HG03039 (cell line): ENCODE data around the gene BBLN.

Experiments
- ATAC-seq: cut with Tn5 transposase; IDR thresholded peaks from one replicate; pipeline ENCODE4 v1.9.1; 2021; ENCODE audit warnings: mild to moderate bottlenecking, moderate library complexity; ENCODE audit not compliant: unreplicated experiment

The BBLN gene

GRCh38 chr9:128188209-128188608 lies 28.1 kb downstream of the BBLN start:
- no peak for ATAC-seq

GRCh38 chr9:128190013-128190412 lies 29.9 kb downstream of the BBLN start:
- ATAC-seq = no peak

GRCh38 chr9:128190516-128191405 lies 30.7 kb downstream of the BBLN start:
- no peak for ATAC-seq

GRCh38 chr9:128191406-128192046 lies 31.5 kb downstream of the BBLN start, which contains the start of gene CIZ1:
TSS of gene CIZ1 (minus strand) at chr9:128191572. CDS start at chr9:128190857, 715 bp downstream.
- peak; percentile 67 for ATAC-seq

- ATAC-seq = no peak
Observed at GRCh38 chr9:128192601-128193371, 32.7 kb downstream of the BBLN start.

- no peak for ATAC-seq
Observed at GRCh38 chr9:128193469-128194096, 33.5 kb downstream of the BBLN start.

GRCh38 chr9:128201441-128202369 lies 41.6 kb downstream of the BBLN start:
- no peak for ATAC-seq

GRCh38 chr9:128202648-128203023 lies 42.6 kb downstream of the BBLN start:
- no peak for ATAC-seq

- peak; percentile 69 for ATAC-seq
Observed at GRCh38 chr9:128203024-128203706, 43.1 kb downstream of the BBLN start, which contains the start of gene DNM1. TSS of gene DNM1 (plus strand) at chr9:128203379. CDS start at chr9:128203471, 92 bp downstream.

GRCh38 chr9:128203707-128204551 lies 43.9 kb downstream of the BBLN start:
- no peak for ATAC-seq

- no peak for ATAC-seq
Observed at GRCh38 chr9:128204858-128205257, 44.8 kb downstream of the BBLN start.

GRCh38 chr9:128205296-128205944 lies 45.4 kb downstream of the BBLN start:
- ATAC-seq = no peak

GRCh38 chr9:128206484-128206883 lies 46.4 kb downstream of the BBLN start:
- ATAC-seq = no peak

- ATAC-seq = no peak
Observed at GRCh38 chr9:128206916-128207910, 47.1 kb downstream of the BBLN start.

GRCh38 chr9:128208386-128208785 lies 48.3 kb downstream of the BBLN start:
- ATAC-seq = no peak

GRCh38 chr9:128208946-128209669 lies 49.0 kb downstream of the BBLN start:
- no peak for ATAC-seq
